Activated T-helper 17 cell treated with anti-CD3 and anti-CD28 coated beads, Interleukin-2, amount 50 U/mL, for 72 hours (primary cell): ENCODE measurements around the gene BSCL2. TPM values are rescaled to one million over a fixed set of nuclear protein-coding genes. Genes with fewer than 3 reads are reported as not detected.
"Not testable (repeated sequence)": the region's sequence is repeated elsewhere in the genome, so short reads cannot be mapped to it uniquely, and the experiment has no call there.

Source experiments
- ATAC-seq: fragments of 150-1000 bp; cut with Tn5 transposase; replicated peaks from 2 replicates; pipeline ENCODE4 v1.10.0; 2021; ENCODE audit warnings: mild to moderate bottlenecking, moderate library complexity
- H3K27ac Mint-ChIP-seq: one replicate; pipeline ENCODE4 v1.8.0; 2022; ENCODE audit warnings: mixed read lengths
- H3K27me3 Mint-ChIP-seq: one replicate; pipeline ENCODE4 v1.8.0; 2022; ENCODE audit warnings: mixed read lengths
- H3K36me3 Mint-ChIP-seq: one replicate; pipeline ENCODE4 v1.8.0; 2022; ENCODE audit warnings: low read depth, mild to moderate bottlenecking, mixed read lengths
- H3K4me1 Mint-ChIP-seq: one replicate; pipeline ENCODE4 v1.8.0; 2022; ENCODE audit warnings: mixed read lengths
- H3K4me3 Mint-ChIP-seq: one replicate; pipeline ENCODE4 v1.8.0; 2022; ENCODE audit warnings: mild to moderate bottlenecking, mixed read lengths
- H3K9me3 Mint-ChIP-seq: one replicate; pipeline ENCODE4 v1.8.0; 2022; ENCODE audit warnings: mixed read lengths
- total RNA-seq, 2 donors: library from RNA; stranded (reverse); gene quantifications; one replicate each; pipeline ENCODE4 v1.2.3, GENCODE V29; 2022

BSCL2 gene
- total RNA-seq, 2 donors from 2014 or later = 31.1 to 39.2 TPM

DNA sequence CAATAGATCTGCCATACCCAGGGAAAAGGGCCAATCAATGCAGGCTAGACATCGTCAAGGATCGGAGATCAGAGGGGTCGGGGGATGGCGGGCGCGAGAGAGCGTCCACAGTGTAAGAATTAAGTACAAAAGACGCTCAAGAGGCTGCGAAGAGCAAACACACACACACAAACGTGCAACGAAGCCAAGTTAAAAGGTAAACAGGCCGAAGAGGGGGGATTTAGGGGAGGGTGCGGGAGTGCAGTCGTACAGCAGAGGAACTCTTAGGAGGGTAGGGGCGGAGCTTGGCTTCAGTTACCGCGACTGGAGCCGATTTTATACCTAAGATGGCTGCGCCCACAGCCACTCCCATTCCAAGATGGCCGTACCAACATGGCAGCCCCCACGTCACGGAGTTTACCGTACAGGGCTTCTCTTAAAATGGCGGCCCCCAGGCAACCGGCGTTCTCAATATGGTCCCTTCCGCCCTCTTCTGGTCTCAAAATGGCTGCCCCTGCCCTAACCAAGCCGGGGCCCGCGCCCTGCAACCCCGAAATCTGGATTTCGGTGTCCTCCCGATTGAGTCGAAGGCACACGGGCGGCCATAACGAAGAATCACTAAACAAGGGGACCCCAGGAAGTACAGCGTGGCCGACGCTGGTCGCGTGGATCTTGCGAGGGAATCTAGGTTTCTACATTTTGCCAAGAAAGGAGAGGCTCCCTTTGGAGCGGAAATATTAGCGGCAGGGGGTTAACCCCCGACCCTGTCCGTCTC lies 2.2 kb upstream of the BSCL2 start:
- peak; percentile 85 for ATAC-seq
- Mint-ChIP-seq H3K27me3 (no peaks in the 10 kb centered on the region), H3K4me1 (peaks cover 44% of the 10 kb centered on the region), H3K36me3 (peaks cover 63% of the 10 kb centered on the region), H3K4me3 (peak overlapping the region; percentile 97), H3K9me3 (no peaks in the 10 kb centered on the region), H3K27ac (peak overlapping the region; percentile 97)

DNA sequence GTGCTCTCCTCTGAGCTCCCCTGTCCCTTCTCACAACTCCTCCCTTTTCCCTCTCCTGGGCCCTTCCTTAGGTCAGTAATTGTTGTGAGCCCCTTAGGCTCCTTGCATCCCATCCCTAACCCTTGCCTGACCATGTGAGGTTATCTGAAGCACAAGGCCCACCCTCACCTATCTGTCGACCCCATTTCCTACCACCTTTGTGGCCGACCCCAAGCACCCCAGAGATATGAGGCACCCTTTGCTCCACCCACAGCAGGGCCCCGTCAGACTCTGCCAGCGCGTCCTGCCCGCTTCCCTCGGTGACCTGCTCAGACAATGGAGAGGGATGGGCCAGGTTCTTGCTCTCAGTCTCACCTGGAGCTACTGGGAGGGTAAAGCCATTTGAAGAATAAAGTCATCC lies 1.6 kb upstream of the BSCL2 start:
- H3K9me3 Mint-ChIP-seq = no peaks in the 10 kb centered on the region
- peaks cover 38% of the 10 kb centered on the region for H3K4me1 Mint-ChIP-seq
- H3K4me3 Mint-ChIP-seq = peak overlapping the region; percentile 97
- peak overlapping the region; percentile 97 for H3K27ac Mint-ChIP-seq
- ATAC-seq = peak; percentile 39
- H3K27me3 Mint-ChIP-seq = no peaks in the 10 kb centered on the region
- H3K36me3 Mint-ChIP-seq = peaks cover 59% of the 10 kb centered on the region

DNA sequence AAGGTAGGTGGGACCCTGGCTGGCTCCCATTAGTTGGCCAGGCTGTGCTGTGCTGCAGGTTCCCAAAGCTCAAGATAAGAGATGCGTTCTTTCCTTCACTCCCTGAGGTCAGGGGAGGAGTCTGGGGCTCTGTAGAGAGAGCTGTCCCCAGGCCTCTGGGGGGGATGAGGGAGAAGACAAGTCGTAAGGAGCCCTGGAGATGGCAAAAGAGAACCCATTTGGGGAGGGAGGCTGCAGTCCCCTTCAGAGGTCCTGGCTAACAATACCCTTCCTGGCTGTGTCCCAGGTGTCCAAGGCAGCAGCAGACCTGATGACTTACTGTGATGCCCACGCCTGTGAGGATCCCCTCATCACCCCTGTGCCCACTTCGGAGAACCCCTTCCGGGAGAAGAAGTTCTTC lies 1.2 kb upstream of the BSCL2 start:
- peak overlapping the region; percentile 97 for H3K27ac Mint-ChIP-seq
- H3K4me1 Mint-ChIP-seq = peaks cover 34% of the 10 kb centered on the region
- H3K9me3 Mint-ChIP-seq = no peaks in the 10 kb centered on the region
- peaks cover 57% of the 10 kb centered on the region for H3K36me3 Mint-ChIP-seq
- no peaks in the 10 kb centered on the region for H3K27me3 Mint-ChIP-seq
- ATAC-seq = no peak
- H3K4me3 Mint-ChIP-seq = peak overlapping the region; percentile 97

DNA sequence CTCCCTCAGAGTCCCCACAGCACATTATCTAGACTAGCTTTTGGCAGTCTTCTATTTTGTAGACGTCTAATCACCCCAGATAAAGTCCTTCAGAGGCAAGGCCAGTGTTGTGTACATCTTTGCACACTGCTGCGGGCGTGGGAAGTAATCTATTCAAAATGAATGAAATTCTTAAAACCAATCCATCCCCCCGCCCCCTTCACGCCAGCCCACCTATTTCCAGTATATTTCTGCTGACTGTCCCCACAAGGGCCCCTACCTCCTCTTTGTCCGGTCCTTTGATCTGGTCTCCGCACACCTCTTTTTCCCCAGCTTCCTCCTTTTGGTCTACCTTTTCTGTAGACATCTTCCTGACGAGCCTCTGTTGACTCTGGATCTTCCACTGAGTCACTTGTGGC lies 375 bp downstream of the BSCL2 start:
- H3K36me3 Mint-ChIP-seq = peaks cover 51% of the 10 kb centered on the region
- H3K4me1 Mint-ChIP-seq = peaks cover 30% of the 10 kb centered on the region
- no peak for ATAC-seq
- H3K9me3 Mint-ChIP-seq = no peaks in the 10 kb centered on the region
- H3K27me3 Mint-ChIP-seq = no peaks in the 10 kb centered on the region
- no peak overlapping the region for H3K27ac Mint-ChIP-seq
- H3K4me3 Mint-ChIP-seq = peak overlapping the region; percentile 80

DNA sequence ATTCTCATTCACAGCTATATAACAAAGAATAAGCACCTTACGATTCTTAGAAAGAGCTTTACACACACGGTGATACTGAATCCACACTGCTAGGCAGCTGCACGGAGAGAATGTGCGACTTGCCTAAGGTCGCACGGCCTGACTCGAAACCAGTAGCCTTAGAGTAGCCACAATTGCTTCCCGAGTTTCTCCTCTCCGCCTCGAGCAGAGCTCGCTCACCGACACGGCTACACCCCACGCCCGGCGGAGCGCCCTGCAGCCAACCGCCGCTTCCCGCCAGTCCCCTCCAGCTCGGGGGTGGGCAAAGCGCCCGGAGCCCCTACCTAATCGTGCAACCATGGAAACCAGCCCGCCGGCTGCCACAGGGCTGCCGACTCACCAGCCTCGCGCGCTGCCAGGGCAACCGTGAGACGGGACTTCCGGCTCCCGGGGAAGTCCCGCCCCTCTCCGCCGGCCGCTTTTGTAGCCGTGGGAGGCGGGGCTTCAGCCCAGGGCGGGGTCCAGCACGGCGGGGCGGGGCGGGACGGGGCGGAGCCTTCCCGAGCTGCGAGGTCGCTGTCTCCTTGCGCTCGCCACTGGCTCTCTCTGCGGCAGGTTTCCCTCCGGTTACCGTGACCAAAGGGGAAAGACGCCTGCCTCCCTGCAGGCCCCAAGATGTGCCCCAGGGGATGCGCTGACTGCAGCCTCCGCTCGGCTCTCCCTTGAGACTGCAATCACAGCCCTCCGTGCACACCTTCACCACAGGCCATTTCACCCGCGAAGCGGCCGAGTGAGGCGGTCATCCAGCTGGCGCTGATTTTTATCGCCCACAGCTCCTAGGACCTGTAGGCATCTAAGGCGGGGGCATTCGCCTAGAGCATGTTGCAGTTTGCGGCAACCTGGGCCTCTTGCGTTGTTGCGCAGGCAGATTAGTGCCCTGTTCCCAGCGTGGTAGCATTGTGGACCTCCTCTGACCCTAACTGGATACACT lies 1.1 kb downstream of the BSCL2 start:
- H3K27ac Mint-ChIP-seq = peak overlapping the region; percentile 46
- no peaks in the 10 kb centered on the region for H3K9me3 Mint-ChIP-seq
- H3K4me3 Mint-ChIP-seq = peak overlapping the region; percentile 80
- peaks cover 51% of the 10 kb centered on the region for H3K36me3 Mint-ChIP-seq
- H3K4me1 Mint-ChIP-seq = peaks cover 30% of the 10 kb centered on the region
- ATAC-seq = peak; percentile 77
- no peaks in the 10 kb centered on the region for H3K27me3 Mint-ChIP-seq

DNA sequence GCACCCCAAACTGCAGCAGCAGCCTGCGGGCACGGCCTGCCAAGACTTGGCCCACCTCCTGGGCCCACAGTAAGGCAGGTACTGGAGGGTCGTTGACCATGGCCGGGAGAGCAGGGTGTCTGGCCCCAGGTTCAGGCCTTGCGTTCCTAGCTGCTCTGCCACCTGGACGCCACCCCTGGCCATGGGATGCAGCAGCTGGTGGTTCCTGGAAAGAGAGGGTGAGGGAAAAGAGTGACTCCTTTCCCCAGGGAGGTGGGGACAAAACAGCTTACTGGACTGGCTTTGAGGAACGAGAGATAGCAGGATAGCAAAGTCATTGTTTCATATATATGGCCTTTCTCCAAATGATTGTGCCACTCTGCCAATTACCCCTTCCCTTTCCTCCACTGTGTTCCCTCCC lies 1.8 kb downstream of the BSCL2 start:
- Mint-ChIP-seq H3K9me3 (no peaks in the 10 kb centered on the region), H3K4me3 (peak overlapping the region; percentile 80), H3K36me3 (peaks cover 50% of the 10 kb centered on the region), H3K27me3 (no peaks in the 10 kb centered on the region), H3K27ac (peak overlapping the region; percentile 46), H3K4me1 (peaks cover 30% of the 10 kb centered on the region)
- ATAC-seq = no peak

DNA sequence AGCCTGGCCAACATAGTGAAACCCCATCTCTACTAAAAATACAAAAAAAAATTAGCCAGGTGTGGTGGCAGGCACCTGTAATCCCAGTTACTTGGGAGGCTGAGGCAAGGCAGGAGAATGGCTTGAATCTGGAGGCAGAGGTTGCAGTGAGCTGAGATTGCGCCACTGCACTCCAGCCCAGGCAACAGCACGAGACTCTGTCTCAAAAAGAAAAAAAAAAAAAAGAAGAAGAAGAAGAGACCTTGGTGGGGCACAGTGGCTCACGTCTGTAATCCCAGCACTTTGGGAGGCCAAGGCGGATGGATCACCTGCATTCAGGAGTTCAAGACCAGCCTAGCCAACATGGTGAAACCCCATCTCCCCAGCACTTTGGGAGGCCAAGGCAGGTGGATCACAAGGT lies 3.3 kb downstream of the BSCL2 start:
- not testable (repeated sequence) for H3K27ac Mint-ChIP-seq, ATAC-seq, H3K27me3 Mint-ChIP-seq, H3K9me3 Mint-ChIP-seq, H3K4me3 Mint-ChIP-seq
- peaks cover 39% of the 10 kb centered on the region for H3K36me3 Mint-ChIP-seq
- H3K4me1 Mint-ChIP-seq = peaks cover 26% of the 10 kb centered on the region

DNA sequence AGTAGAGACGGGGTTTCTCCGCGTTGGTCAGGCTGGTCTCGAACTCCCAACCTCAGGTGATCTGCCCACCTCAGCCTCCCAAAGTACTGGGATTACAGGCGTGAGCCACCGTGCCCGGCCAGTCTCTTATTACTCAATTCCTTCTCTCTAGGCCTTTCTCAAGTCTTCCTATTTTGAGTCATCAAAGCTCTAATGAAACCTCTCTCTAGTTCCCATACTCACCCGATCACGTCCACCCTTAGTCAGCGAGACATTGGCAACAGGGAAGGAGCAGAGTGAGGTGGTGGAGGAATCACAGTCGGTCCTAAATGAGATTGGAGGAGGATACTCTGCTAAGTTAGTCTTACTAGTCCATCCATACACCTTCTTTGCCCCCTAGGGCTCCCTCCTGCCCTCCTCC lies 5.0 kb downstream of the BSCL2 start:
- H3K9me3 Mint-ChIP-seq = no peaks in the 10 kb centered on the region

DNA sequence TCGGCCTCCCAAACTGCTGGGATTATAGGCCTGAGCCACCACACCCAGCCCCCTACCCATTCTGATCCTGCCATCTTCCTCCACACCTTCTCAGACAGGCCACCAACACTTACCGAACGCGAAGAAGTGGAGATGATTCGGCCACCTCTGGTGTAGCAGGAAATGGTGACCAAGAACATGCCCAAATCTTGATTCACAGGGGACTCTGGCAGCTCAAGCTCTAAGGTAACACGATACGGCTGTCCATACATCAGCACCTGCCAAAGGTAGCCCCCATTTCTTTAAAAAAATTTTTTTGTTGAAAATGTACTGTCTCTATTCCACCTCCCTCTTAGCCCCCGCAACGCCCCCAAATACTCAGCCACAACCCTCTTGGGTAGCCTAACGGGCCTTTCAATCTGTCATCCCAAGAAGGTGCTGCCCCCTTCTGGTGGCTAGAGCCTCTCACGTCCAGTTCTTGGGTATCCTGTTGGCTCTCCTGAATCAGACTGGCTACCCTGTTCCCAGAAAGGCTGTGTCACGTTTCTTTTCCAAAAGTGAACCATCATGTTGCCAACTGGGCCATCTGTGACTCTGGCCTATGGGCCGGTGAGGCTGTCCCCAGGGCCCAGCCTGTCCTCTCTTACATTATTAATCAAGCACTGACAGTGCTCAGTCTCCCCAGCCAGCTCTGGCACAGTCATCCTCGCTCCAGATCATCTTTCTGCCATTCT lies 12.6 kb downstream of the BSCL2 start:
- ATAC-seq = peak; percentile 91
- peaks cover 5% of the 10 kb centered on the region for H3K4me1 Mint-ChIP-seq
- H3K9me3 Mint-ChIP-seq = no peaks in the 10 kb centered on the region

More for the DNA sequence above, 5.0 kb downstream of the BSCL2 start:
- peak overlapping the region; percentile 34 for H3K4me3 Mint-ChIP-seq
- peaks cover 34% of the 10 kb centered on the region for H3K36me3 Mint-ChIP-seq
- peaks cover 21% of the 10 kb centered on the region for H3K4me1 Mint-ChIP-seq
- H3K27ac Mint-ChIP-seq = peak overlapping the region; percentile 70
- no peaks in the 10 kb centered on the region for H3K27me3 Mint-ChIP-seq
- peak; percentile 70 for ATAC-seq

DNA sequence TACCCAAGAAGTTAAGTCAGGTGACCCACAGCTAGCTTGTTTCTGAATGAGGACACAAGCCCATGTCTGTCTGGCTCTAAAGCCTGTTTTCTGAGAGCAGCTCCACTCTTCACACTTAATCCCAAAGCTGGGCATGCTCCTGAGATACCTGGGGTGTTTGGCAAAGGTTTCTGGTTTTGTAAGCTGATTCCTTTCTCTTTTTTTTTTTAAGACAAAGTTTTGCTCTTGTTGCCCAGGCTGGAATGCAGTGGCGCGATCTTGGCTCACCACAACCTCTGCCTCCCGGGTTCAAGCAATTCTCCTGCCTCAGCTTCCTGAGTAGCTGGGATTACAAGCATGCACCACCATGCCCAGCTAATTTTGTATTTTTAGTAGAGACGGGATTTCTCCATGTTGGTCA lies 13.6 kb downstream of the BSCL2 start:
- not testable (repeated sequence) for H3K4me1 Mint-ChIP-seq, H3K4me3 Mint-ChIP-seq, ATAC-seq, H3K27me3 Mint-ChIP-seq, H3K27ac Mint-ChIP-seq, H3K9me3 Mint-ChIP-seq
- peaks cover 59% of the 10 kb centered on the region for H3K36me3 Mint-ChIP-seq

More for the DNA sequence above, 12.6 kb downstream of the BSCL2 start:
- Mint-ChIP-seq H3K4me3 (no peak overlapping the region), H3K27ac (peak overlapping the region; percentile 9), H3K27me3 (no peaks in the 10 kb centered on the region), H3K36me3 (peaks cover 51% of the 10 kb centered on the region)

DNA sequence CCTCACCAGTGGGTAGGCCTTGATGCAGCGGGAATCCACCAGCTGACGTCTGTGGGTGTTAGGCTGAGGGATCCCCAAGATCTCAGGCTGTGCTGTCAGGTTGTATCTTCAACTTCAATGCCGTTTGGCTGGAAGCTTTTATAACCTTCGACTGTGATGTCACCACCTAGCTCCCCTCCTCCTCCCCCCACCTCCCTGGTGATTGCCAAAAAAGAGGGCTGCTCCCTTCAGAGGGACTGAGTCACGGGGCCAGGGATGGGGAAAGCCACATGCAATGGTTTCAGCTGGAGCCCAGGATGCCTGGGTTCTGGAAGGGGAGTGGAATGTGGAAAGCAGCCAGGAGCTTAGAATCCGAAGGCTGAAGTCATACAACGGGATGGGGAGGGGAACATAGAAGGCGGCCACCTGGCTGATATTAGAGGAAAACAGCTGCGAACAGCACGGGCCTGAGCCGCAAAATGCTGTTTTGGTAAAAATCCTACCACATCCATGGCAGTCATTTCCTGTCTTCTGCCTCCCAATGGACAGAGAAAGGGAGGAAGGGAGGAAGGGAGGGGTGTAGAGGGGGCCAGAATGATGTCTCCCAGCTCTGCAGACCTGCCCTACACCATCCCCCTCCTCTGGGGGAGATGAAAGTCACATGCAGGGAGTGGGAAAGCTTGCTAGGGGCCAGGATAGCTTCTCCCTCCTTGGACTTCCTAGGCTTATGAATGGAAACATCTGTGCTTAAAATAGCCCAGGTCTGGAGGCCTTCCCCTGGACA lies 17.6 kb downstream of the BSCL2 start, which contains the start of gene LRRN4CL:
Gene LRRN4CL (minus strand): TSS at position 110 of the 763 bp plus-strand sequence. CDS start 1,022 bp downstream, outside the sequence.
- peaks cover 50% of the 10 kb centered on the region for H3K36me3 Mint-ChIP-seq
- ATAC-seq = no peak

DNA sequence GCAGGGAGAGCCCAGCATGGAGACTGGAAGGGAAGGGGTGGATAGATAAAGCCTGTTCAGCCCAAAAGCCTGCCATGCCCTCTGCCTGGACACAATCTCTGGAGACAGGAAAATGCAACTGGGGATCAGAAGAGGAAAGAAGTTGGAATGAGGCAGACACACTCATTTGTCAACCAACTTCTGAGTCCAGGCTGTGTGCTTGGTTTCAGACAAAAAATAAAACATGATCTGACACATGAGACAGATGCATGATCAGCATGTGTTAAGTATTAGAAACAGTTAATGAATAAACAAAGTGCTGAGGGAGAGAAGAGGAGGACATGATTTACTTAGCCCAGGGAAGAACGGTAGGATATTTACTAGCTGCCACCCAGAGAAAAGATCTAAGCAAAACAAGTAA lies 18.7 kb downstream of the BSCL2 start:
- Mint-ChIP-seq H3K9me3 (no peaks in the 10 kb centered on the region), H3K4me1 (no peaks in the 10 kb centered on the region), H3K36me3 (peaks cover 45% of the 10 kb centered on the region), H3K27me3 (peaks cover 3% of the 10 kb centered on the region), H3K4me3 (no peak overlapping the region), H3K27ac (no peak overlapping the region)
- ATAC-seq = no peak

More for the DNA sequence above, 17.6 kb downstream of the BSCL2 start, which contains the start of gene LRRN4CL:
- H3K27ac Mint-ChIP-seq = no peak within 1 kb of the TSS
- peaks cover 3% of the 10 kb centered on the region for H3K27me3 Mint-ChIP-seq
- no peaks in the 10 kb centered on the region for H3K9me3 Mint-ChIP-seq
- H3K4me1 Mint-ChIP-seq = peaks cover 2% of the 10 kb centered on the region
- no peak within 1 kb of the TSS for H3K4me3 Mint-ChIP-seq

DNA sequence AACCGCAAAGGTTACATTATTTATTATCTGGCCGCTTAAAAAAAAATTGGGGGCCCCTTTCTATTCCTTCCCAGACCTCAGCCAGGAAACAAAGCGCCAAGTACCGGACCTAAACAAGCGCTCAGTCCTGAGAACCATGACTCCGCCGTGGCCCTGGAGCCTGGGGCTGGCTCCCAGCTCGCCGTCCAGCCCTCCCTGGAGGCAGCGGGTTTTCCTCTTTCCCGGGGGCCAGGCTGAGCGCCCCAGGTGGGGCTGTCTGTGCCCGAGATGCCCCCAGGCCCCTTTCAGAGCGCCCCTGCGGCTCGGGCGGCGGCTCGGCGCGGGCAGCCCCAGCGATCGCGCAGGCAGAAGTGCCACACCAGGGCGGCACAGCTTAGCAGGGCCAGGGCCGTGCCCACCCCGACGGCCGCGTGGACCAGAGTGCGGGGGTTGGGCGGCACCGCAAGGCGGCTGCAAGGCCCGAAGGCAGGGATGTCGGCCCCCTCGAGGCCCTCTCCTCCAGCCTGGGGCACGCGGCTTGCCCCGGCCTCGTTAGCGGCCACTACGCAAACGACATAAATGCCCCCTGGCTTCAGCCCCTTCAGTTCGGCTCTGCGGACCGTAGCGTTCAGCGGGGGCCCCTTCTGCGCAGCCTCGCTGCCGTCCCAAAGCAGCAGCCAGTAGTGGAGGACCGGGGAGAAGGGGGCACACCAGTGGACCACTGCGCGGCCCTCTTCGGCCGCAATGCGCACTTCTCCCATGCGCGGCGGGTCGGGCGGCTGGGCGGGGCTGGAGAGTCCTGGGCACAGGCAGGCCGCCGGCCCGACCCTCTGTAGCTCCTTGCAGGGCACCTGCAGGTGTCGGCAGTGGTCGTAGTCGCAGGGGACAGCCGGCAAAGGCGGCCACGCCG lies 19.5 kb downstream of the BSCL2 start:
- no peaks in the 10 kb centered on the region for H3K4me1 Mint-ChIP-seq
- peaks cover 3% of the 10 kb centered on the region for H3K27me3 Mint-ChIP-seq
- H3K9me3 Mint-ChIP-seq = no peaks in the 10 kb centered on the region
- no peak overlapping the region for H3K4me3 Mint-ChIP-seq
- peaks cover 39% of the 10 kb centered on the region for H3K36me3 Mint-ChIP-seq
- no peak for ATAC-seq
- H3K27ac Mint-ChIP-seq = no peak overlapping the region
